ENCODE results near the gene AGBL1. TPM values are rescaled to one million over a fixed set of nuclear protein-coding genes. Genes with fewer than 3 reads are reported as not detected.

Gene AGBL1
- total and polyA plus RNA-seq, 2 donors (not counting 1 experiment from before 2014, with no cell fraction given) = not detected

DNA sequence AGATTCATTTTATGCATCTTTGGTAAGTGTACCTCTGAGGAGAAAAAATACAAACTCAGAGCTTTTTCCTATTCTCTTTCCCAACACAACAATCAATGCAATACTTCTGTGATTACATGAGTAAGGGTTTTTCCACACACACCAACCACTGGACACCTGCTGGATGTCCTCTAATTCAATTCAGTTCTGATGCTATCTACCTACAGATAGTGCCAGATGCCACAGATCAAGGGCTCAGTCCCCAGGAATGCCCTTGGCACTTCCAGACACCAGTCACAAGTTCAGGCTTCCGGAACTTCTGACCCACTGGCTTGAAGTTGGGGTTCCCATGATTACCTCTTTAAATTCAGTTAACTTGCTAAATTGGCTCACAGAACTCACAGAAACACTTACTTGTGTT is 511.5 kb downstream of the AGBL1 start:
- Histone ChIP-seq H3K27ac (ENCODE audit: low read length in 2 of 2) (no peak overlapping the region), H2AFZ (ENCODE audit: insufficient read depth, low read depth, low read length, poor library complexity, severe bottlenecking) (no peak overlapping the region), H3K4me2 (replicated peaks; ENCODE audit: low read depth, low read length, poor library complexity, severe bottlenecking) (no peak overlapping the region), H3K4me1 (ENCODE audit: control insufficient read depth in 2 of 2, insufficient read depth in 2 of 2, low read length in 2 of 2) (no peaks in the 10 kb centered on the region), H3K9ac (ENCODE audit: low read length) (no peak overlapping the region), H4K20me1 (ENCODE audit: control insufficient read depth, insufficient read depth, low read length, poor library complexity, severe bottlenecking) (no peaks in the 10 kb centered on the region), H3K79me2 (ENCODE audit: control insufficient read depth, insufficient read depth, low read length) (no peaks in the 10 kb centered on the region), H3K4me3 (ENCODE audit: control extremely low read depth in 1 of 5, extremely low read depth in 1 of 5, insufficient read depth in 1 of 5, low read depth in 2 of 5, low read length in 4 of 5) (no peak overlapping the region), H3K9me3 (ENCODE audit: control extremely low read depth in 1 of 3, control insufficient read depth in 2 of 3, insufficient read depth in 1 of 3, low read length in 2 of 3) (no peaks in the 10 kb centered on the region), H3K27me3 (replicated peaks in 1 of 4; ENCODE audit: control extremely low read depth in 1 of 4, control insufficient read depth in 3 of 4, insufficient read depth in 4 of 4, low read length in 3 of 4) (no peaks in the 10 kb centered on the region), H3K36me3 (replicated peaks in 1 of 2; ENCODE audit: control extremely low read depth in 1 of 2, control insufficient read depth in 1 of 2, extremely low read depth in 1 of 2, insufficient read depth in 2 of 2, low read length in 1 of 2) (no peaks in the 10 kb centered on the region)
- DNase-seq (no peak), ATAC-seq (ENCODE audit: low read depth) (no peak)
- H3K4me1 Mint-ChIP-seq = no peaks in the 10 kb centered on the region
- peaks cover 2% of the 10 kb centered on the region for H3K9me3 Mint-ChIP-seq (ENCODE audit: insufficient read depth)
- CTCF ChIA-PET = no interaction called here
- intact Hi-C loops (cut with micrococcal nuclease) = no loop called here
- no peak overlapping the region for H3K27ac Mint-ChIP-seq
- H3K4me3 Mint-ChIP-seq = no peak overlapping the region
- POLR2A ChIA-PET = no interaction called here
- H3K27me3 Mint-ChIP-seq = no peaks in the 10 kb centered on the region
- no CpG with 5 or more reads among the region's 1 CpG for WGBS (ENCODE audit: insufficient coverage)
- no peak for TF ChIP-seq EZH2 (IDR thresholded peaks at IDR 0.05; ENCODE audit: borderline replicate concordance, insufficient read depth, low read depth, low read length, poor library complexity, severe bottlenecking)
- TF ChIP-seq, protein P1, sequence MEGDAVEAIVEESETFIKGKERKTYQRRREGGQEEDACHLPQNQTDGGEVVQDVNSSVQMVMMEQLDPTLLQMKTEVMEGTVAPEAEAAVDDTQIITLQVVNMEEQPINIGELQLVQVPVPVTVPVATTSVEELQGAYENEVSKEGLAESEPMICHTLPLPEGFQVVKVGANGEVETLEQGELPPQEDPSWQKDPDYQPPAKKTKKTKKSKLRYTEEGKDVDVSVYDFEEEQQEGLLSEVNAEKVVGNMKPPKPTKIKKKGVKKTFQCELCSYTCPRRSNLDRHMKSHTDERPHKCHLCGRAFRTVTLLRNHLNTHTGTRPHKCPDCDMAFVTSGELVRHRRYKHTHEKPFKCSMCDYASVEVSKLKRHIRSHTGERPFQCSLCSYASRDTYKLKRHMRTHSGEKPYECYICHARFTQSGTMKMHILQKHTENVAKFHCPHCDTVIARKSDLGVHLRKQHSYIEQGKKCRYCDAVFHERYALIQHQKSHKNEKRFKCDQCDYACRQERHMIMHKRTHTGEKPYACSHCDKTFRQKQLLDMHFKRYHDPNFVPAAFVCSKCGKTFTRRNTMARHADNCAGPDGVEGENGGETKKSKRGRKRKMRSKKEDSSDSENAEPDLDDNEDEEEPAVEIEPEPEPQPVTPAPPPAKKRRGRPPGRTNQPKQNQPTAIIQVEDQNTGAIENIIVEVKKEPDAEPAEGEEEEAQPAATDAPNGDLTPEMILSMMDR (IDR thresholded peaks at IDR 0.05) = no peak

DNA sequence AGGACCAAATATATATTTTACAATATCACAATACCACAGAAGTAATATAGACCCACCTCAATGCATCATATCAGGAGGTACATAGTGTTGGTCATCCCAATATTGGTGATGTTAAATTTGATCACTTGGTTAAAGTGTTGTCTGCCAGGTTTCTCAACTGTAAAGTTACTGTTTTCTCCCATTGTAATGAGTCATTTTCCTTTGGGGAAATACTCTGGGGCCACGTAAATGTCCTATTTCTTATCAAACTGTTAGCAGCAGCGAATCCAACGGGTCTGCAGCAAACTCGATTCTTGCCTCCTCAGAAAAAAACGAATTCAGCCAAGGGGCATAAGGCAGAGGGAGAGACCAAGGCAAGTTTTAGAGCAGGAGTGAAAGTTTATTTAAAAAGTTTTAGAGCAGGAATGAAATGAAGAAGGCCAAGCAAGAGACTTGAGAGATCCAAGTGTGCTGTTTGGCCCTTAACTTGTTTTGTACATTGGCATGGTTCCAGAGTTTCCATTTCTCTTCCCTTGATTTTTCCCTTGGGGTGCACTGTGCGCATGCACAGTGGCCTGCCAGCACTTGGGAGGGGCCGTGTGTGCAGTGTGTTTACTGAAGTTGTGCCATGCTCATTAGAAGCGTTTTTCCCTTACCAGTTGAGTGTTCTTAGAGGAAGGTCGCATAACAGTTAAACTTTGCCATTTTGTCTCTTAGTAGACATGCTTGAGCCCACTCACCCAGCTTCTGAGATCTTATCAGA is 512.5 kb downstream of the AGBL1 start:
- Histone ChIP-seq H3K4me2 (replicated peaks; ENCODE audit: low read depth, low read length, poor library complexity, severe bottlenecking) (no peak overlapping the region), H3K9me3 (ENCODE audit: control extremely low read depth in 1 of 3, control insufficient read depth in 2 of 3, insufficient read depth in 1 of 3, low read length in 2 of 3) (no peaks in the 10 kb centered on the region), H3K4me3 (ENCODE audit: control extremely low read depth in 1 of 5, extremely low read depth in 1 of 5, insufficient read depth in 1 of 5, low read depth in 2 of 5, low read length in 4 of 5) (no peak overlapping the region), H3K36me3 (replicated peaks in 1 of 2; ENCODE audit: control extremely low read depth in 1 of 2, control insufficient read depth in 1 of 2, extremely low read depth in 1 of 2, insufficient read depth in 2 of 2, low read length in 1 of 2) (no peaks in the 10 kb centered on the region), H3K27me3 (replicated peaks in 1 of 4; ENCODE audit: control extremely low read depth in 1 of 4, control insufficient read depth in 3 of 4, insufficient read depth in 4 of 4, low read length in 3 of 4) (no peaks in the 10 kb centered on the region), H3K4me1 (ENCODE audit: control insufficient read depth in 2 of 2, insufficient read depth in 2 of 2, low read length in 2 of 2) (no peaks in the 10 kb centered on the region), H4K20me1 (ENCODE audit: control insufficient read depth, insufficient read depth, low read length, poor library complexity, severe bottlenecking) (no peaks in the 10 kb centered on the region), H3K79me2 (ENCODE audit: control insufficient read depth, insufficient read depth, low read length) (no peaks in the 10 kb centered on the region), H2AFZ (ENCODE audit: insufficient read depth, low read depth, low read length, poor library complexity, severe bottlenecking) (no peak overlapping the region), H3K9ac (ENCODE audit: low read length) (no peak overlapping the region), H3K27ac (ENCODE audit: low read length in 2 of 2) (no peak overlapping the region)
- ATAC-seq (ENCODE audit: low read depth) (no peak), DNase-seq (no peak)
- CTCF ChIA-PET = no interaction called here
- Mint-ChIP-seq H3K27ac (no peak overlapping the region), H3K4me3 (no peak overlapping the region), H3K9me3 (ENCODE audit: insufficient read depth) (peaks cover 2% of the 10 kb centered on the region), H3K27me3 (no peaks in the 10 kb centered on the region), H3K4me1 (no peaks in the 10 kb centered on the region)
- intact Hi-C loops (cut with micrococcal nuclease) = no loop called here
- TF ChIP-seq EZH2 (IDR thresholded peaks at IDR 0.05; ENCODE audit: borderline replicate concordance, insufficient read depth, low read depth, low read length, poor library complexity, severe bottlenecking) = no peak
- TF ChIP-seq, protein P1 (IDR thresholded peaks at IDR 0.05) = no peak
- POLR2A ChIA-PET = no interaction called here
- 91% methylated on average over 7 of the region's 9 CpGs for WGBS (ENCODE audit: insufficient coverage)

Data from B cell (primary cell).